IMR-90 (cell line): Measurements from ENCODE around the gene PARD3.

Source experiments
- CTCF ChIP-seq: conservative IDR thresholded peaks from 2 replicates; pipeline ENCODE4 v1.5.1; 2012; ENCODE audit warnings: mild to moderate bottlenecking, low read depth, low read length, improper control_type of control experiment
- MAZ ChIP-seq: IDR thresholded peaks from 2 replicates; pipeline ENCODE4 v1.6.1; 2012; ENCODE audit warnings: low read depth, mild to moderate bottlenecking, low read length, improper control_type of control experiment, moderate library complexity, borderline replicate concordance
- POLR2A ChIP-seq: IDR thresholded peaks from 2 replicates; pipeline ENCODE4 v1.6.1; 2012; ENCODE audit warnings: mild to moderate bottlenecking, low read depth, low read length
- RAD21 ChIP-seq: IDR thresholded peaks from 2 replicates; pipeline ENCODE4 v1.6.1; 2012; ENCODE audit warnings: low read length, improper control_type of control experiment
- RFX5 ChIP-seq: IDR thresholded peaks from 2 replicates; pipeline ENCODE4 v1.8.0; 2012; ENCODE audit warnings: low read depth, mild to moderate bottlenecking, low read length, moderate library complexity
- USF2 ChIP-seq: fragments of 150-350 bp; IDR thresholded peaks from 2 replicates; pipeline ENCODE4 v1.6.1; 2017; ENCODE audit warnings: mild to moderate bottlenecking, antibody characterized with exemption, low read length, low read depth

GRCh38 chr10:34716234-34716633 lies 98.9 kb downstream of the PARD3 start:
- no peak for TF ChIP-seq CTCF
- TF ChIP-seq RFX5 = no peak
- no peak for TF ChIP-seq RAD21
- no peak for TF ChIP-seq USF2
- TF ChIP-seq POLR2A = no peak
- no peak for TF ChIP-seq MAZ
